IPS DF 6.9 (cell line): Measurements from ENCODE around the gene SLC2A10.

ENCODE experiments used
- DNase-seq: peaks from one replicate; pipeline ENCODE4 v3.0.0-alpha.2; 2013; ENCODE audit warnings: low read depth, low spot score
- H3K27ac ChIP-seq: one replicate; pipeline ENCODE4 v1.5.1; 2013; ENCODE audit warnings: low read length, control low read depth
- H3K27me3 ChIP-seq: 2 replicates; pipeline ENCODE4 v1.6.1; 2013; ENCODE audit warnings: mild to moderate bottlenecking, low read length; ENCODE audit not compliant: control insufficient read depth, insufficient read depth
- H3K36me3 ChIP-seq: 2 replicates; pipeline ENCODE4 v1.6.1; 2013; ENCODE audit warnings: low read length; ENCODE audit not compliant: control insufficient read depth, insufficient read depth
- H3K4me1 ChIP-seq: 2 replicates; pipeline ENCODE4 v1.6.1; 2013; ENCODE audit warnings: low read length; ENCODE audit not compliant: control insufficient read depth, insufficient read depth
- H3K4me3 ChIP-seq: 2 replicates; pipeline ENCODE4 v1.5.1; 2013; ENCODE audit warnings: mild to moderate bottlenecking, low read length
- H3K9me3 ChIP-seq: 2 replicates; pipeline ENCODE4 v1.6.1; 2013; ENCODE audit warnings: low read length, inconsistent platforms; ENCODE audit not compliant: control insufficient read depth, insufficient read depth
- WGBS: extraction: QIAGEN DNeasy Blood & Tissue Kit; methylation state at CpG from one replicate; pipeline ENCODE4 v1.1.7; 2013; ENCODE audit warnings: mixed read lengths, missing lambda C conversion rate; ENCODE audit not compliant: insufficient read length, insufficient coverage; 5-methylcytosine and 5-hydroxymethylcytosine counted together

The SLC2A10 gene

DNA sequence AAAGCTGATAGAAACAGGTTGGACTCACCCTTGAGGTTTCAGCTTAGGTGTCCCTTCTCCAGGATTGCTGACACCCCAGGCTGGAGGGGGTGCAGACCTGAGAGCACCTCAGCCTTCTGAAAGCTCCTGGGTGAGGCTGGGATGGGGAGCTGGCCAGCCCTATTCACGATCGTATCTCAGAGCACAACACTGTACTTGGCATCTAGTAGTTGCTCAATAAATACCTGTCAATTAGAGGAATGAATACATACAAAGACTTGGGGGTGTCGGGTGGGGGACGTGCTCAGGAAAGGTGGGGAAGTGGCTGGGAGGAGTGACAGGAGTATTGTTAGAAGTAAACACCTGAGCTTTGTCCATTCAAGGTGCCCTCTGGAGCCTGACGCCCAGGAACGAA lies 61.7 kb downstream of the SLC2A10 start:
- H3K36me3 ChIP-seq = no peaks in the 10 kb centered on the region
- H3K27me3 ChIP-seq = no peaks in the 10 kb centered on the region
- H3K4me1 ChIP-seq = no peaks in the 10 kb centered on the region
- no peaks in the 10 kb centered on the region for H3K9me3 ChIP-seq
- H3K4me3 ChIP-seq = no peak overlapping the region
- no peak for DNase-seq
- no CpG with 5 or more reads among the region's 6 CpGs for WGBS
- H3K27ac ChIP-seq = no peak overlapping the region

DNA sequence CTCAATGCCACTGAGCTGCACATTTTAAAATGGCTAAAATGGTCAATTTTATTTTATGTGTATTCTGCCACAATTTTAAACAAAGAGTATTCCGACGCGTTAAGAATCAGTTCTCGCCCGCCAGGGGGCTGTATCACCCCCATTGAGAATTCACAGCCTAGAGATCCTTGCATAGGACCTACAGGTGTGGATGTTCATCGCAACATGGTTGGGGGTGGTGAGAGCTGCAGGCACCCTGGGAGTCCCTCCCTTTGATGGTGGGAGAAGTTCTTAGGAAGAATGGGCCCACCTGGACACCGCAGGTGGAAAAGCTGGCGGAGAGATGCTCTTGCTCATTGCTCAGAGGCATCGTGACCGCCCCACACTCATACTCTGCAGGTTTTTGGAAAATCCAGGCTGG lies 63.5 kb downstream of the SLC2A10 start:
- H3K36me3 ChIP-seq = no peaks in the 10 kb centered on the region
- H3K27me3 ChIP-seq = no peaks in the 10 kb centered on the region
- no peak overlapping the region for H3K4me3 ChIP-seq
- H3K27ac ChIP-seq = no peak overlapping the region
- no peaks in the 10 kb centered on the region for H3K4me1 ChIP-seq
- WGBS = no CpG with 5 or more reads among the region's 10 CpGs
- no peaks in the 10 kb centered on the region for H3K9me3 ChIP-seq
- no peak for DNase-seq

DNA sequence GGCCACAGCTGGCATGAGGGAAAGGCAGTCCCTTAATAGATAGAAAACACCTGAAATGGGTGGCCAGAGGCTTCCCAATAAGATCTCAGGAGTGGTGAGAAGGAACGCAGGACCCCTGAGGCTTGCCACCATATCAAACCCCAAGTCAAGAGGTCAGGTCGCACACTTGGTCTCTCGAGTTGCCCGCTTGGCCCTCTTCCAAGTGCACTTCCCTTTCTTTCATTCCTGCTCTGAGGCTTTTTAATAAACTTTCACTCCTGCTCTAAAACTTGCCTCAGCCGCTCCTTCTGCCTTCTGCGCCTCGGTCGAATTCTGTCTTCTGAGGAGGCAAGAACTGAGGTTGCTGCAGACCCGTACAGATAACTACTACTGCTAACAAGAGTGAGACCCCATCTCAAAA lies 64.2 kb downstream of the SLC2A10 start:
- Histone ChIP-seq H3K9me3 (no peaks in the 10 kb centered on the region), H3K36me3 (no peaks in the 10 kb centered on the region), H3K4me3 (no peak overlapping the region), H3K27ac (no peak overlapping the region), H3K4me1 (0 out of 2 replicates have a peak, but pooled peaks cover 2% of the 10 kb centered on the region), H3K27me3 (no peaks in the 10 kb centered on the region)
- no CpG with 5 or more reads among the region's 9 CpGs for WGBS
- no peak for DNase-seq

DNA sequence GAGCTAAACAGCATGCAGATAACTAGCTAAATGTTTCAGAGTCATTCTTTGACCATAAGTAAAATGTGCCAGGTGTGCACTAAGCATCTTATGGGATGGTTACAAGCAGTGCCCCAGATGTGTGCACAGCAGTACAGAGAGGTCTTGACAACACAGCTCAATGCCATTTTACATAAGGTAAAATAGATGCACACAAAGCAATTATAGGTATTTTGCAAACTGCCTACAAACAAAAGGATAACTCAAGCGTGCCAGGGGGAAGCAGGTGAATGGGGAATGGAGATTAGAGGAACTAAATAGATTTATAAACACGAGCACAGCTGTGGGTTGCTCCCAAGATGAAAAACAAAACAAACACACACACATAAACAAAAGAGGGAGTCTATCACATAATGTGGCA lies 64.8 kb downstream of the SLC2A10 start:
- no peaks in the 10 kb centered on the region for H3K27me3 ChIP-seq
- H3K9me3 ChIP-seq = no peaks in the 10 kb centered on the region
- WGBS = no CpG with 5 or more reads among the region's 2 CpGs
- H3K4me3 ChIP-seq = no peak overlapping the region
- no peak for DNase-seq
- no peaks in the 10 kb centered on the region for H3K36me3 ChIP-seq
- 0 out of 2 replicates have a peak, but pooled peaks cover 2% of the 10 kb centered on the region for H3K4me1 ChIP-seq
- no peak overlapping the region for H3K27ac ChIP-seq

DNA sequence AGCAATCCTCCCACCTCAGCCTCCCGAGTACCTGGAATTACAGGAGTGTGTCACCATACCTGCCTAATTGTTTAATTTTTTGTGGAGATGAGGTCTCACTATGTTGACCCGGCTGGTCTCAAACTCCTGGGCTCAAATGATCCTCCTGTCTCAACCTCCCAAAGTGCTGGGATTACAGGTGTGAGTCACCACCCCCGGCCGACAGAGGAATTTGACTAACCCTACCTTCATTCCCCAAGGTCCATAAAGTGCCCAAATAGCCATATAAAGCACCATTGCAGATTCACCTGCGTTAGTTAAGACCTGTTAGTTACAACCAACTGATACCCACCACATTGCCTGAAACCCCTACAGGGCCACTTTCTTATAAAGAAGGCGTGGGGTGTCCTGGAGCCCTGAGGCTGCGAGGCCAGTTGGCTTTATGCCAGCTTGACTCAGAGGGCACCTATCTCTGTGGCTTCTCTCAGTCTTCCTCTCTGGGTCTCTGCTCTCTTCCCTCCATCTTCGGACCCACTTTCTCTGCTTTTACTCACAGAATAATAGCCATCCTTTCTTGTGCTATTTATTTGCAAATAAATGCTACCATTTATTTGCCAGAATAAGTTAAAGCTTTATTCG lies 65.6 kb downstream of the SLC2A10 start:
- H3K27ac ChIP-seq = no peak overlapping the region
- no peaks in the 10 kb centered on the region for H3K27me3 ChIP-seq
- DNase-seq = no peak
- no peaks in the 10 kb centered on the region for H3K9me3 ChIP-seq
- no peak overlapping the region for H3K4me3 ChIP-seq
- WGBS = no CpG with 5 or more reads among the region's 9 CpGs
- H3K4me1 ChIP-seq = 0 out of 2 replicates have a peak, but pooled peaks cover 2% of the 10 kb centered on the region
- H3K36me3 ChIP-seq = no peaks in the 10 kb centered on the region

DNA sequence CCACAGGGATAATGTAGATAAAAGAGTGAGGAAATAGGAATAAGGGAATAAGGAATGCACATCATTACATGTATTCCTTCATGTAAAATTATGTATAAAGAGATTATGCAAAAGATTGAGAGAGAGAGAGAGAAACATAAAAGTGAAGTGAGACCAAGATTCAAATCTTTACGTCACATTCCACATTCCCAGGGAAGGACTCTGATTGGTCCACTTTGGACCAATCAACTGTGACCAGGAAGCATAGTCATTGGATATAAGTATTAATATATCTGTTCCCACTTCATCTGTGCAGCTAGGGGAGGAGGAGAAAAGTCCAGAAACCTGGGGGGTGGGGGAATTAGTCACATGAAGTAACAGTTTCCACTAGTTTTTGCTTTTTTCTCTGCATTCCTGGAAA lies 66.4 kb downstream of the SLC2A10 start:
- Histone ChIP-seq H3K36me3 (no peaks in the 10 kb centered on the region), H3K4me1 (0 out of 2 replicates have a peak, but pooled peaks cover 2% of the 10 kb centered on the region), H3K27ac (no peak overlapping the region), H3K9me3 (no peaks in the 10 kb centered on the region), H3K27me3 (no peaks in the 10 kb centered on the region), H3K4me3 (no peak overlapping the region)
- no CpG with 5 or more reads among the region's 1 CpG for WGBS
- DNase-seq = no peak

DNA sequence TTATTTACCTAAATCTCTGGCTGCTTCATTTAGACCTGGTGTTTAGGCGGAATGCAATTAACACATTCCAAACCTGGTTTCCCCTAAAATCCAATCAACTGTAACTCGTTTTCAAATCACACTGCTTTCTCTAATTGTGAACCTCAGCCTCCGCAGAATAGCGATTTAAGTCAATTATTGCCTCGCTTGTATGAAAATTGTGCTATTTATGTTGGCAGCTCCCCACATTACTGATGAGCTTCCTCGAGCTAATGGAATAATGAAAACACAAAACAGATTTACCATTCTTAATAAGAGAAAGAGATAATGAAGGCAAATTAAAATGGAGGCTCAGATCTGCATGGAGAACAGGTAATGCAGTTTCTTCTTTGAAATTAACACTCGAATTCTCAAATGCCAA lies 67.9 kb downstream of the SLC2A10 start:
- H3K27me3 ChIP-seq = no peaks in the 10 kb centered on the region
- H3K27ac ChIP-seq = no peak overlapping the region
- no peaks in the 10 kb centered on the region for H3K9me3 ChIP-seq
- no peak for DNase-seq
- H3K4me3 ChIP-seq = no peak overlapping the region
- WGBS = no CpG with 5 or more reads among the region's 7 CpGs
- H3K36me3 ChIP-seq = no peaks in the 10 kb centered on the region
- H3K4me1 ChIP-seq = 0 out of 2 replicates have a peak, but pooled peaks cover 2% of the 10 kb centered on the region

DNA sequence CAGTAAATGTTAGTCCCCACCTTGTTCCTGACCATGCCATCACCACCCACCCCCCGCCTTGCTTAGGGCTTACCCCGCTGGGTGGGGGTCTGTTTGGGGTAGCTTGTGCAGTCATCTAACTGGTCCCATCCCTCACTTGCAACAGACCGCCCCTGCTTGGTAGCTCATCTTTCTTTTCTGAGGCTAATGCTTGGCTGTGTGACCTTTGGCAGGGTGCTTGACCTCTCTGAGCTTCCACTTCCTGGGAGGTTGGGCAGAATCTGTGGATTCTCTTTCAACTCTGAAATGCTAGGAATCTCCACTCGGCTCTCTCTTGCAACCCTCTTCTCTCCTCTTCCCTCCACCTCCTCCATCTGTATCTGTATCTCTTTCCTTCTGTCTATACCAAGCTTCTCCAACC lies 70.4 kb downstream of the SLC2A10 start:
- Histone ChIP-seq H3K36me3 (no peaks in the 10 kb centered on the region), H3K27me3 (no peaks in the 10 kb centered on the region), H3K4me3 (no peak overlapping the region), H3K9me3 (no peaks in the 10 kb centered on the region), H3K27ac (no peak overlapping the region), H3K4me1 (0 out of 2 replicates have a peak, but pooled peaks cover 2% of the 10 kb centered on the region)
- no peak for DNase-seq
- WGBS = no CpG with 5 or more reads among the region's 4 CpGs

DNA sequence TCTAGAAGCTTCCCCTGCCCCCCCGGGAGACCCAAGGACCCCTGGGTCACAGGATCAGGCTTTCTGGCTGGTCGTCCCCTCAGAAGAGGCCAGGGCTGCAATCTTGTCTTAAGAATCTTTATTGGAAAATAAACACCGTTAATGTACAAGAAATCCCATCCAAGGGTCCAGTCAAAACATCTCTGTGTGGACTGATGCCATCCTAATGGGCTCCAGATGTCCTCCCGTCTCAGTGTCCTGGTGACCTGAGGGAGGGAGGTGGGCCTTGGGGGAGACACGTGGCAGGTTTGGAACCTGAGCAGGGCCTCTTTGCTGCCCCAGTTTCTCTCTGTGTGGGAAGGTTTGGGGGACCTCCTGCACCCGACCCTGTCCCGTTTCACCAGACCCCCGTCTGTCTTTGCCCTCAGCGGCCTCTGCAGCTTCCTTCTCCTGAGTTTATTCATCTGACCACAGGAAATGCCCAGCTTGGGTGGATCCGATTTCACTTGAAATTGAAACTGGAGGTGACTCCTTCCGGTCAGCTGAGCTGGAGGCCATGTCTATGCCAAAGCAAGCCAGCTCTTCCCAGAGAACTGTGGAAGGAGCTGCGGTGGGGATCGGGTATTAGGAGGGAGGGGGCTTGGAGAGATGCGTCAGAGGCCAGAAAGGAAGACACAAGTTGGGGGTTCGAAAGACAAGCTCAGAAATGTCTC lies 75.1 kb downstream of the SLC2A10 start:
- no peak for DNase-seq
- Histone ChIP-seq H3K27me3 (no peaks in the 10 kb centered on the region), H3K4me1 (no peaks in the 10 kb centered on the region), H3K9me3 (no peaks in the 10 kb centered on the region), H3K36me3 (no peaks in the 10 kb centered on the region), H3K4me3 (no peak overlapping the region), H3K27ac (no peak overlapping the region)
- no CpG with 5 or more reads among the region's 15 CpGs for WGBS
